Measurements from ENCODE around the gene NEO1.

The NEO1 gene

DNA sequence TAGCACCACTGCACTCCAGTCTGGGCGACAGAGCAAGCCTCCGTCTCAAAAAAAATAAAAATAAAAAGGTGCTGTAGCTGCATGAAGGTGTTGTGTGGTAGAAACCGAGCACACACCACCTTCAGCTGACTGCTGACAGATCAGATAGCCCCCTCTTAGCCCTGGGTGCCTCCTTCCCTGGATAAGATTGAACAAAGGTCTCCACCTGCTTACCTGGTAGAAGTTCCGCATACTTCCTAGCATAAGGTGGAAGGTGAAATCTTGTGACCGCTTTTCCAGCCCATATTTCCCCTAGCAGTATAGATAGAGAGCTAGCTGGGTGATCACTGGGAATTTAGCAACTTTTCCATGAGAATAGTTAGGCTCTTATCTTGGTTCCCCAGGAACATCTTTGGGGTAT lies 18.7 kb upstream of the NEO1 start:
- DNase-seq: no peak

DNA sequence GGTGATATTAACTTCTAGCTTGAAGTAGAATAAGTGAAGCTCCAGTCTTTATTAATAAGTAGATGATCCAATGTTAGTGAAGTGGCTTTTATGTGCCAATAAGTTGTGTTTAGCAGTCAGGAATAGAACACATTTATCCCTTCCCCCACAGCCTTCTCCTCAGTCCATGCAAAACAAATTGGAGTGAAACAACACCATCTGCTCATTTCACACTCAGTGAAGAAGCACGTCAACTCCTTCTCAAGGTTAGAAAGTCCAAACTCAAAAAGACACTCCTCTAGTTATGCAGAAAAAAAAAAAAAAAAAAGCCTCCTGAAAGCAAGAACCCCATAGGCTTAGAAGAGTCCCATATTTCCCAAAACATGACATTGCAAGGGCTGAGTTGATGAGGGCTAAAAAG lies 18.0 kb upstream of the NEO1 start:
- no peak for DNase-seq

DNA sequence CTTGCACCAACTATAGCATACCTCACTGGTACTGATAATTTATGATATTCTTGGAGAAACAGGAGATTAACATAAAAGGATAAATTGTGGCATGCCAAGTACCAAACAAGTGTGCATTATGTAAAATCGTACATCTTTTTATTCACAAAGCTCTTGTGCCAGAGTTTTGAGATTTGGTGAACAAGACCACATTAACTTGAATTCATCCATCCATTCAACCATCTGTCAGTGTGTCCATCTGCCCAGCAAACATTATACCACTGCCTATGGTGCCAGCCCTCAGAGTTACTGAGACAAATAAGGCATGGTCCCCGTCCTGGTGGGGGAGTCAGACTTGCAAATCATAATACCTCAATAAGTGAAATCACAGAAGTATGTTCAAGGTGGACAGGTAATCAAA lies 17.0 kb upstream of the NEO1 start:
- no peak for DNase-seq

DNA sequence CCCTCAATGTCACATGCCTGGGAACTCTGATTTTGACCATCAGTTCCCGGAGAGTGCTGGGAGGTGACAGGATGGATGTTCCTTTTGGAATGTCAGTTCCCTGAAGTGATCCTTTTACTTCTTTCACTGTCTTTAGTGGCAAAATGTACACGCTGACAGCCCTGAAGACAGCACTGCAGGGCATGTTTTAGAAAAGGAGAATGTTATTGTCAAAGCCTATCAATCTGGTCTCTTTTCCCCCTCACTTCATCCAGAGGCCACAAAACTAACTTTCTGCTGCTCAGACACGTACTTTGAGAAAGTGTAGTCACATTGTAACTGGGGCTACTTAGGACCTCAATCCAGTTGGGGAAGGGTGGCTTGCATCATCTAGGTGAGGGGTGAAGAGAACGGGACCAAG lies 14.0 kb upstream of the NEO1 start:
- no peak for DNase-seq

DNA sequence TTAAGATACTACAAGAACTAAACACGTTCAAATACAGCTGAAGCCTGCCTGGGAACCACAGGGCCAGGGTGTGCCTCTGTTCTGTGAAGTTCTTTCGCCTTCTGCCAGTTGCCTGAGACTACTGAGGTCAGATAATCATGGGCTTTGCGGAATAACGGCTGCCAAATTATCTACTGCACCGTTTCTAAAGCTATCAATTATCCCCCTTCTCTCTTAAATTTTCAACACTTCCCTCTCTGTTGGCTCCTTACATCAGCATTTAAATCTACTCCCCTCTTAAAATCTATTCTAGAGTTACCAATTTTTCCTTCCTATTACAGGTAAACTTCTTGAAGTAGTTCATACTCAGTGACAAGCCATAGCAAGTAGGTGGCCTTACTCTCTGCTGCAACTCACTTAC lies 6.2 kb upstream of the NEO1 start:
- no peak for DNase-seq

DNA sequence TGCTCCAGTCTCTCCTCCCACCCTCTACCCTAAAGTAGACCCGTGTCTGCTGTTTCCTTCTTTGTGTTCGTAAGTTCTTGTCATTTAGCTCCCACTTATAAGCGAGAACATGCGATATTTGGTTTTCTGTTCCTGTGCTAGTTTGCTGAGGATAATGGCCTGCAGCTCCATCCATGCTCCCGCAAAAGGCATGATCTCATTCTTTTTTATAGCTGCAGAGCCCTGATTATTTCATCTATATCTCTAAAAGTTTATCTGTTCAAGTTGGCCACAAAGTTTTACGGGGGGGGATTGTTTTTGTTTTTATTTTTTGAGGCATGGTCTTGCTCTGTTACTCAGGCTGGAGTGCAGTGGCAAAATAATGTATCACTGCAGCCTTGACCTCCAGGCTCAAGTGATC lies 4.4 kb upstream of the NEO1 start:
- DNase-seq: no peak

DNA sequence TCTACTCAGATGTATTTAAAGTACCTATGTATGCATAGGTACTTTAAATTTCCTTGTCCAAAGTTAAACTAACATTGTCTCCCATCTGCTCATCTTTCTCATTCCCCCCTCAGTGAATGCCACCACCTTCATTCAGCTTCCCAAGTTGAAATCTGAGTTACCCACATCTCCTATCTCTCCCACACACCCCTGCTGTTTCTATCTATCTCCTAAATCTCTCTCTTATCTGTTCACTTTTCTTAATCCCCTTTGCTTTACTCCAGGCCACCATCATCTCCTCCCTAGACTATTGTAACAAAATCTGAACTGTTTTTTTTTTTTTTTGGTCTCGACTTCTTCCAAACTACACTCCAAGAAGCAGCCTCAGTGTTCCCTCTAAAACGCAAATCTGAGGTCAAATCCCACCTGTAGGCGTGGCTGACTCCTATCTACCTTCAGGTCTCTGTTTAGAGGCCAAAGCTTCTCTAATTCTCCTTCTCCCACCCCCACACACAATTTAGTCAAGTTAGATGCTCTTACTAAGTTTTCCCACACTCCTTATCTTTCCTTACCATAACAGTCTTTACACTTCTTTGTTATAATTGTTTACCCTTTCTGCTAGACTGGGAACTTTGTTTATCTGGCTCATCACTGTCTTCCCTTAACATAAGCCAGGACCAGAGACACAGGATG lies 3.5 kb upstream of the NEO1 start:
- DNase-seq: no peak

DNA sequence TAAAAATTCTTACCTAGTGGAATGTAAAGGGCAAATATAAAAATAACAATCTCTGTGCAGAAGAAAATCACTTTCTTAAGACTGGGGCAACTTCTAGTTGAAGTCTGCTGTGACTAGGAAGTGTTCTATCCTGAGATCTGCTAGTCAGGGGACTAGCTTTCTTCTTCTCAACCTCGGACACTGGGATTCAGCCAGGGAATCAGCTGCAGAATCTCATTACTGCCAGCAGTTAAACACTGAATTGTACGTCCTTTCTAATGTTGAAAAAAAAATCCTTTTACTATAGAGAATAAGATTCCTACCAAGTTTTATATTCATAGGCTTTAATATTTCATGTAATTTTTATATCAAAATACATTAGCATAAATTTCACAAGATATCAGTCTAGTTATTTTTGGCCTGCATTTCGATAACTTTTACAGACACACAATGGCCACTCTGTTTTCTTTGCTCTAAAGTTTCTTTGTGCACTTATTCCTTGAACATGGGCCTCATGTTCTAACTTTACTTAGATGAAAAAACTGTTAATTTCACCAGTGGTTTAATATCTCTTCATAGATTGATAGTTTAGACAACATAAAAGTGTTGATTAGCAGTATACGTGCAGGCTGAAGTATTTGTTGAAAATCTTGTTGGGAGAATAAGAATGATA lies 2.6 kb upstream of the NEO1 start:
- no peak for DNase-seq

DNA sequence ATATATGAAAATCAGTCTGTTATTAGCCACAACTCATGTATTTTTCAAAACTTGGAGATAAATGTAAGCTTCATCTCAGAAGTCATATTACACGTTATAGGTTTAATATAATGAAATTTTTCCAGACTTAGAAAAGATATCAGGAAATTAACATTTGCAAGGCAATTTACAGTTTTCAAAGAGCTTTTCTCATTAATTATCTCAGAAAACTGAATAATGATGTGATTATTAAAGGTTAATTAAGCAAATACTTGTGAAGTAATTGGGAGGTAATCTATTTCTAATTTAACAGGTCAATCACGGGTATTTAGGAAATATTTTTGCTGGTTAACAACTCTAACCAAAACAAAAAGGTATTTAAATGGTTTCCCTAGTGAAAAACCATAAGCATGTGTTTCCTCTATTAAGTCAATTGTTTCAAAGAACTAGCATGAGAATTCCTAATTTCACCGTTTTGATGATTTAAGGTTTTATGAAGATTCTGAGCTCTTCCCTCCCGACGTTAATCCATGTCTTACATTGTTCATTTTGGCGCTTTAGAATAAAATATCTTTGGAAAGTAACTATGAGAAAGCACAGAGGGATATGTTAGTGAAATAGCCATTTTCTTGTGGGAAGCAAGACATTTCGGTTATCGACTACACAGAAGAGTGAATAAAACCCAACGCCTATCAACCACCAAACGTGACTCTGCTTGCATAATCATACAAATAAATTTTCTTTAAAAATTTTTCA lies 1.5 kb upstream of the NEO1 start:
- no peak for DNase-seq

DNA sequence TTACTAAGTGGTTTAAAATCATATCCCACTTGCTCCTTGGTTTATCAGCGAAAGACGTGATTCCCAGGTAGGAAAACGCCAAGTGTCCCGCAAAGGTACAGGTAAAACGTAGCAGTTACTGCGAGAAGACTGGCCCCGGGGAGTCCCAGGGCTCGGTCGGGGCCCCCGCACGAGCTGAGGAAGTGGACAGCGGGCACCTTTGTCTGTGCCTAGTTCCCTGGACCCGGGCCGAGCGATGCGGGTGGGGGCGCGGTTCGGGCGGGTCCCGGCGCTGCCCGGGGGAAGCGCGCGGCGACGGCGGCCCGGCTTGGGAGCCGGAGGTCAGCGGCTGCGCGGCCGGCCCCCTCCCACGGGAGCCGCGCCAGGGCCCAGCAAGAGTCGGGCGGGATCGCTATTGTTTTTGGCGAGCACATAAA lies 864 bp upstream of the NEO1 start:
- no peak for DNase-seq

DNA sequence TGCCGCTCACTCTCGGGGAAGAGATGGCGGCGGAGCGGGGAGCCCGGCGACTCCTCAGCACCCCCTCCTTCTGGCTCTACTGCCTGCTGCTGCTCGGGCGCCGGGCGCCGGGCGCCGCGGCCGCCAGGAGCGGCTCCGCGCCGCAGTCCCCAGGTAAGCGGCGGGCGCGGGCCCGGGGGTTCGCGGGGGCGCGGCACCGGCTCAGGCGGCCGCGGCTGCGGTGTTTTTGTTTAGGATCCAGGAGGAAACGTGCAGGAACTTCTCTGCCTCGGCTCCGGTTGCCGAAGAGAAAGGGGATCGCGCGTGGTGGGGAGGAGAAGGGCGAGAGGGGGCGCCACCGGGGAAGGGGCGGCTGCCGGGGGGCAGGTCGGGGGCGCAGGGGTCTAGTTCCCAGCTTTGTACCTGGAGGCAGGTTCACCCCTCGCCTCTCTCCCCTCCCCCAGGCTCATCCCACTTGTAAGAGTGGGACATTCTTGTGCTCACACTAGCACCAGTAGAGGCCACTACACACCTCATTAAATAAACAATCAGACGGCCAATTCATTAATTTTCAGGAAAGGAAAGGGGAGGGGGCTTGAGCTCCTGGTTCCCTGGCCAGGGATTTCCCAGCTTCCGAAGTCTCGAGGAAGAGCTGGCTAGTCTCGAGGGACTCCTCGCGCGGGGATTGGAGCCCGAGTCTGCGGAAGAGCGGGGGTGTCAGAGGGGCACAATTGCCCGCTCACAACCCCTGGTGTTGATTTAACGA lies 562 bp downstream of the NEO1 start:
- peak; percentile 30 for DNase-seq

DNA sequence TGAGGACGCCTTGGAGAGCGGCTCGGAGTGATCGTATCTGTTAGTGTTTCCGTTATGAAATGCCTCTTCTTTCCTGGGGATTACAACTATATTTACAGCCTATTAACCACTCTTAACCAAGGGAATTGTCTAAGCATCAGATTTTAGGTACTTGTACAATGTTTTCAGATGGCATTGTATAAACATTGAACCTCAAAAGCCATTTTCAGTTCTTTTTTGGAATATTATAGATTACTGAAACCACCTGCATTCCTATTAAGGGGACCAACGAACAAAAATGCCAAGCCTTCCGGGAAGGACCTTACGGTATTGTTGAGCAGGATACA lies 1.1 kb downstream of the NEO1 start:
- DNase-seq: no peak

DNA sequence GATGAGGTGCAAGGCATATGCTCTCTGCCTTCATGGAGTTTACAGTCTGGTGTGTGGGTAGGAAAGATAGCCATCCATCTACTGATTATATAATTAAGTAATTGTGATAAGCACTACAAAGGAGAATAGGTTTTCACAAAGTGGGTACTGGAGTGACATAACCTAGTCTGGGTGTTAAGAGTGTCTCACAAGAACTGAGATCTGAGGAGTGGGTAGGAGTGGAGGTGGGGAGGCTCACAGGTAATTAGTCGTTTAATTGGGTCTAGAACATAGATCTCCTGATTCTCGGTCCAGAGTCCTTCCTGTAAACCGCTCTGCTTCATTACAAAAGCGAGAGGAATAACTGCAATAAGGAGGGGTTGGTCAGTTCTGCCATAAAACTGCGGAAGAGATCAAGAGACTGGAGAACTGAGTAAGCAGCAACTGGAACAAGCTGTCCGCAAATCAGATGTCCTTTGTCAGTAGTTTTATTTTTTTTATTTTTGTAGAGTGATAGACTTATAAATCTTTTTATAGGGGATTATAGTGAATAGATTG lies 2.2 kb downstream of the NEO1 start:
- DNase-seq: no peak

DNA sequence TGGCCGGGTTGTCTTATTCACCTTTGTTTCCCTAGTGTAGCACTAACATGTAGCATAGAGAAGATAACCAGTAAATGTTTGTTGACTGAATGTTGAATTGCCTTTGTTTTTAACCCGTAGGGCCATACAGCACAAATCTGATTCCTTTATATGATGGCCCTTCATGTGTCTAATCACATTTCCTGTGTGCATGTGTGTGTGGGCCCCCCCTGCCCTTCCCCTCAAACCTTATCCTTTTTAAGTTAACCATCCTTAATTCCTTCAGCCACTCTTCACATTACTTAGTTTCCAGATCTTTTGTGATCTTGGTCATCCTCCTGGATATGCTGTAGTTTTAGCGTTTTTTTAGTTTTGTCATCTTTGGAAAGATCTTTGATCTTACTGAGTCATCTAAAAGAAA lies 4.2 kb downstream of the NEO1 start:
- no peak for DNase-seq

DNA sequence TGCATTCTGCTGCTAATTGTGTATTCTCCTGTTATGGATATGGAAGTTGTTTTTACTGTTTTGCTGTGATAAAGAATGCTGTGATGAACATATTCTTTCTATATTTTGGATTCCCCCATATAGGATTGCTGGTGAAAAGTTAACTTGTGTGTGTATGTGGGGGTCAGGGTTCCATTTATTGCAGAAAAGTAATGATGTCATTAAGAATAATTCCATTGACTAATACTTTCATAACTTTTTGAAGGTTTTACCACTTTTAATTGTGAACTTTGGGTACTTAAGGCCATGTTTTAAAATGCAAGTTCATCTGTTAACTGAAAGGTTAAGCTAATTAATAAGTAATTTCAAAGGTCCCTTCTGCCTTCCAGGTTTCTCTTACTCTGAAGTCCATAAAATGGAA lies 6.2 kb downstream of the NEO1 start:
- no peak for DNase-seq

DNA sequence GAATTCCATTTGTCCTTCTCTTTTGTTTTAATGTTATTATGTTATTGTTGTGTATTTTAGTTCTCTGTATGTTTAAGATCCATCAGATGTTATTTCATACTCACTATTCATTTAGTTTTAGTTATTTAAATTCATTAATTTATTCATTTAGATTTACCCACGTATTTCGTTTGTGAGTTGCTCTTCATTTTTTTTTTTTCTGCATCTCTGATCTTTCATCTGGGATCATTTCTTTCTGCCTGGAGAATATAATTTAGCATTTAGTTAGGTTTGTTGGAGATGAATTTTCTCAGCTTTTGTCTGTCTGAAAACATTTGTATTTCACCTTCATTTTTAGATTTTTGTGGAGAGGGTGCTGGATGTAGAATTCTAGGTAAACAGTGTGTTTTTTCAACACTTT lies 12.9 kb downstream of the NEO1 start:
- DNase-seq: no peak

DNA sequence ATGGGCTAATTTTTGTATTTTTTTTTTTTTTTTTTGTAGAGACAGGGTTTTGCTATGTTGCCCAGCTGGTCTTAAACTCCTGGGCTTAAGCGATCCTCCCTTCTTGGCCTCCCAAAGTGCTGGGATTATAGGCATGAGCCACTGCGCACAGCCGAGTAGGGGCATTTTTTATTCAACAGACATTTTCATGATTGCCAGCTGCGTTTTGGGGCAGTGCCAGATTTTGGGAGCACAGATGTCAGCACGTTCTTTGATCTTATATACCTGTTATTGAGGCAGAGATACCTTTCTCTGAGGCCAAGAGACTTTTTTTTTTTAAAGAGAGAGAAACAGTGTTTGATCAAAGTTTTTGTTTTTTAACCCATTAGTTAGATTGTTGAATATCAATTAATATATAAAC lies 16.8 kb downstream of the NEO1 start:
- DNase-seq: no peak

DNA sequence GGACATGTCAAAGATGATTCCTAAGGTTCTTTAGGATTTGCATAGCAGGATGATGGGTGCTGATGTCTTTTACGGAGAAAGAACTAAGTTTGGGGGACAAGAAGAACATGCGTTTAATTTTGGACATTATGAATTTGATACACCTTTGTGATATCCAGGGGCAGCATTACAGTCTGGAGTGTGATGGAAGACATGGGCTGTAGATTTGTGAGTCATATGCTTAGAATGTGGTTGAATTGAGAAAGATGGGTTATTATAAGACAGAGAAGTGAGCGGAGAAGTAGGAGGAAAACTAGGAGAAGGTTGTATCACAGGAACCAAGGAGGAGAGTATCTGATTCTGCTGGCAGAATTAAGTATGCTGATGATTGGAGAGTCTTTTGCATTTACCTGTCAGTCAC lies 20.6 kb downstream of the NEO1 start:
- no peak for DNase-seq

DNA sequence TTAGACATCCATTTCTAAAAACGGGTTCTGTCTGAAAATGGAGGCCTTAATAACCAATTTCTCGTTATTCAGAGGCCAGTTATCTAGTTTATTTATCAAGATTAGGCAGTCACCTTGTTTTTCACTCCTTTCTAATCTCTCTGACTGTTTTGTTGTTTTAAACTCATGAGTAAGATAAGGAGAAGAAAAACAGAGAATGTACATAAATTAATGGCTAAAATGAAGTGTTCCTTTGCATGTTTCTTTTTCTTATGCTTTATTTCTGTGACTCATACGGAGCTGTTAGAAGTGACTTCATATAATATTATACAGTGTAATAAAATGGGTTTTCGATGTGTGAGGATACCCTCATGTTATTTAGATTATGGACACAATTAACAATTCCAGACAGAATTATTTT lies 22.0 kb downstream of the NEO1 start:
- DNase-seq: no peak

DNA sequence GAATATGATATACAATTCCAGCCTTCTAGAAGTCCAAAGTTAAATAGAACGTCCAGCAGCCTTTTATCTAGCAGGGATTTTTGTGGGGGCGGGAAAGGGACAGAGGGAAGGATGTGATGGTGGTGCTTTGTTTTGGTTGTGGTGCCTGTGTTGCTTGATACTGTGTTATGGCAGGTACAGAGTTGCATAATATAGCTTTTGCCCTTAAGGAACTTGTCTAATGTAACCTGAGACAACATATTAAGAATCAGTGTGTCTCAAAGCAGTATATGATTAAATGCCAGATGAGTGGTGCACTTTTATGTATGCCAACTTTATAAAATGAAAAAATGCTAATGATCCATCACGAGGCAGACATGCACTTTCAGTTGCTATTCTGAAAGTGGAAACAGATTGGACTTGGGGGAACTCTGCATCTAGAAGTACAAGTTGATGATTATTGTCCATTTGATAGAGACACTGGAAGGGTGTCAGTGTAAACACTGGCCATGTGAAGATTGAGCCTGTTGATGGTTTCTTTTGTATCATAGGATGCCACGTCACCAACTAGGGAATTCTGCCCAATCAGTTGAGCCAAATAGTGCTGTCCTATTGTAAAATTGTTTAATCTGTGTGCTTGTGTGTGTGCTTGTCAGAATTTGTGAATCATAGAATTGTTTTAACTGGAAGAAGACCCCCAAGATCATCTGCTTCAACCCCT lies 23.0 kb downstream of the NEO1 start:
- DNase-seq: no peak

DNA sequence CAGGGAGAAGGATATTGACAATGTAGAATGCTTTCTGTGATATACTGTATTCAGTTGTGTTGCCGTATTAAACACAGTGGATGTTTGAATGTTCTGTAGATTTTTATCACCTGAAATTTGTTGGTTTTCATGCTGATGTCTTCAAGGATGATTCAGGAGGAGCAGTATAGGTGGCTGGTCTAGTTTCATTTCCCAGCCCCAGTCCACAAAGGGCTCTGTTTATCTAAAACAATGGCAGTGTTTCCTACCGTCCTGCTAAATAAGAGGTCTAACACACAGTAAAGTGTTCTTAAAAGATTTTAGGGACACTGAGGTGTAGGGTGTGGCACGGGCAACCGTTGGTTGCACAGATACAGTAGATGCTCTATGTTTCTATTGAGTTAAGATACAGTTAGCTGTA lies 26.0 kb downstream of the NEO1 start:
- no peak for DNase-seq

DNA sequence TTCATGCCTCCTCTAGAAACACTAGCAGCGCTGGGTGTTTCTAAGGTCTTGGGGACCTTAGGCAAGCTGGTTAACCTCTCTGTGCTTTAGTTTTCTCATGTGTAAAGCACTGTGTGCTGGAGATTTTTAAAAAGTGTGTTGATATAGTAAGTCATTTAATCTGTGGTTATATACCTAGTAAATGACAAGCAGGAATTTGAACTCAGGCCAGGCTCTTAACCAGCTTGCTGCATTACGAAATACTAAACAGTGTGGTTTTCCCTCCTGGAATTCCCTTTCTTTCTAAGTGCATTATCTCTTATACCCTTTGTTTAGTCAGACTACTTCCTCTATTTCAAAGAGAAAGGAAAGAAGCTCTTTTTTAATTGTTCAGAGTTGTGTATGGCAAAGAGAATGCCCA lies 26.5 kb downstream of the NEO1 start:
- no peak for DNase-seq

DNA sequence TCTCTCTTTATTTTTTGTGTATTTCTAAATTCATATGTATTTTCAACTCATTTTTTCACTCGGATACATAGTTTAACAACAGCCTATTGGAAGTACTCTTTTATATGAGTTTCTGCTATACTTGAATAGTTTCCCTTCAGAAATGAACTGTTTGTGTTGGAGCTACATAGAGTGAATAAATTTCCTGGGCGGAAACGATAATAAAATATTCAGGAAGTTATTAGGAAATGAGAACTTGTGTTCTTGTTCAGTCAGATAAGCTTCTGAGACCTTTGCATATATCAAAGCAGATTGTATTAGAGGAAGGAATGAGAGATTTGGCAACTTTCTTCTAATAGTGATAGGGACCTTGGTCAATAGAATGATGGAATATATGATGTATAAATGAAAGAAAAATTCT lies 27.3 kb downstream of the NEO1 start:
- DNase-seq: no peak
